Measurements from ENCODE around the gene ZNF729.
"Not testable (repeated sequence)": the region's sequence is repeated elsewhere in the genome, so short reads cannot be mapped to it uniquely, and the experiment has no call there.

ZNF729 gene

DNA sequence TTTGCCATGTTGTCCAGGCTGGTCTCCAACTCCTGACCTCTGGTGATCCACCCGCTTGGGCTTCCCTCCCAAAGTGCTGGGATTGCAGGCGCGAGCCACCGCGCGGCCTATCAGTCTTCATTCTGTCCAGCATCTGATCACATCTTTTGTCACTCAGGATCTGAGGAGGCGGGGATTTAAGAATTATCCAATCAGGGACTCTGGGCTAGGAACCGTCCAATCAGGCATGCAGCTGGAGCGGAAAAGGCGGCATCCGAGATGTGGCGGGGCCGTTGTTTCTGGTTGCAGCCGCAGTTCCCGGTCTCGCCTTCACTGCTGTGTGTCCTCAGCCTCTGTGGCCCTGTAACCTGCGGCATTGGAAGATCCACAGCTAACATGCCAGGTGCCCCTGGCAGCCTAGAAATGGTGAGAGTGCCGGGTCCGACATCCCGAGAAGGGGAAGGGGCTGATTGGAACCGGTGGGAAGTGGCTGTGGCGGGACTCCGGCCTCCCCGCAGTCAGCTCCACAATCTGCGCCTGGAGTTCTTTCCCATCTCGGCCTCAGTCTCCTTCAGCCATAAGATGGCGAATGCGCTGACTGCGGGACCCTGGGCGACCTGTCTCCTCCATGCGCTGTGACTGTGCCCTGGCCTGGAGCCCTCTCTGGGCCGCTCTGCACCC is at the start of gene ZNF729:
TSS of gene ZNF729 (plus strand) at position 291 of the 660 bp plus-strand sequence. CDS start at position 376, 85 bp downstream.
- no peak for DNase-seq (ENCODE audit: low read depth)

DNA sequence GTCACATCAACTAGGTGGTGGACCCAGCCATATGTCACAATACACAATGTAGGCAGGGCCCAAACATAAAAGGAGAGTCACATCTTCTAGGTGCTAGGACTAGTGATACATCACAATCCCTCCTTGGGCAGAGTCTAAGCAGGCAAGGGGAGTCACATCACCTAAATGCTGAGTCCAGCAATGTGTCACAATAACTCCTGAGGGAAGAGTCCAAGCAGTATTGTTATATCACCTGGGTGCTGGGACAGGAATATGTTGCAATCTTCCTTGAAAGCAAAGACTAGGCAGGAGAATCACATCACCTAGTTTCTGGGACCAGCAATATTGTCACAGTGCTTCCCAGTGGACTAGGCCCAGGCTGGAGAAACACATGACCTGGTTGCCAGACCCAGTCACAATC is 29.4 kb upstream of the ZNF729 start:
- DNase-seq (ENCODE audit: low read depth), result no peak

DNA sequence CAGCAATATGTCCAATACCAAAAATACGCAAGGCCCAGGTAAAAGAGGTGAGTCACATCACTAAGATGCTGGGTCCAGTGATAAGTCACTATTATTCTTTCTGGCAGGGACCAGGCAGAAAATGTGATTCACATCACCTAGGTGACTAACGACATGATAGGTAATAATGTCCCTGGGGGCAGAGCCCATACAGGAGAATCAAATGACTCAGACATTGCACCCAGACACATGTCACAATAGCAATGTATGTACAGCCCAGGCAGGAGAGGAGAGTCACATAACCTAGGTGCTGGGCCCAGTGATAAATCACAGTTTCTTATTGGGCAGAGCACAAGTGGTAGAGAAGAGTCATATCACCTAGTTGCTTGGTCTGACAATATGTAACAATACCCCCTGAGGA is 28.9 kb upstream of the ZNF729 start:
- no peak for DNase-seq (ENCODE audit: low read depth)

DNA sequence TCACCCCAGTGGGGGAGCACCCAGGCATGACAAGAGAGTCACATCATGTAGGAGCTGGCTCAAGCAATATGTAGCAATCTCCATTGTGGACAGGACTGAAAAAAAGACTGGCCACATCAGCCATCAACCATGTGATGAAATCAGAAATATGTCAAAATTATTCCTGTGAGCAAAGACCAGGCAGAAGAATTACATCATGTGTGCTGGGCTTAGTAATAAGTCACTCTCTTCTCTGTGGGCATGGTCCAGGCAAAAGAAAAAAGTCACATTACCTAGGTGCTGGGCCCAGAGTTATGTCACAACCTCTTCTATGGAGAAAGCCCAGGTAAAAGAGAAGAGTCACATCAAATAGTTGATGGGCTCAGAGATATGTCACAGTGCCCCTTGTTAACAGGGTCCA is 28.3 kb upstream of the ZNF729 start:
- DNase-seq (ENCODE audit: low read depth), result no peak

DNA sequence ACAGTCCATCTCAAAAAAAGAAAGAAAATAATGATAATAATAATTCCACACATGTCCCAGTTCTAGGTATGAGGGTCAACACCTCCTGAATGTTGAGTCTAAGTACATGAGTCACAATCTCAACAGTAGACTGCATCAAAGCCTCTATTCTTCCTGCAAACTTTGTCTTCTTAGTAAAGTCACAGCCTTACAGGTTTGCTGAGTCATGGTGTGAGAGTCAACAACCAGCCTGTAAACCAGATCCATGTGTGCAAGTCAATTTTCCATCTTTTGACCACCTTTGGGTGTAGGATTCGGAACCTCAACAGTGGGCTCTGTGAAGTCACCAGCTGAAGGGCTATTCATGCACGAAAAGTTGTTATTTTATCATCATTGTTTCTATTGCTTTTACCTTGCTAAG is 25.7 kb upstream of the ZNF729 start:
- no peak for DNase-seq (ENCODE audit: low read depth)

DNA sequence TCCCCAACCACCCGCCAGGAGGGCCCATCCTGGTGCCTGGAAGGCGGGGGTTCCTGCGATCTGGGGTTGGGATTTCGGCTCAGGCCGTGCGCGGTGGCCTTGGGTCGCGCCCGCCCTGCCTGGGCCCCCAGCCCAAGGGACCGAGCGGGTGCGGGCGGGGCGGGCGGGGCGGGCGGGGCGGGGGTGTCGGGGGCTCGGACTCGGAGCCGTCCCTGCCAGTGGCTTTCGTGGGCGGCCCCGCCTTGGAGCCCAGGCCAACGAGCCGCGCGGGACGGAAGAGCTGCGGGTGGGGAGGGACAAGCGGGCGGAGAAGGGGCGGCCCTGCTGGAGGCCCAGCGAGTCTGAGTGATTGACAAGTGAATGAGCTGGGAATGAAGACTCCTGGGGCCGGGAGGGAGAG is 24.6 kb upstream of the ZNF729 start:
- DNase-seq (ENCODE audit: low read depth), result no peak

DNA sequence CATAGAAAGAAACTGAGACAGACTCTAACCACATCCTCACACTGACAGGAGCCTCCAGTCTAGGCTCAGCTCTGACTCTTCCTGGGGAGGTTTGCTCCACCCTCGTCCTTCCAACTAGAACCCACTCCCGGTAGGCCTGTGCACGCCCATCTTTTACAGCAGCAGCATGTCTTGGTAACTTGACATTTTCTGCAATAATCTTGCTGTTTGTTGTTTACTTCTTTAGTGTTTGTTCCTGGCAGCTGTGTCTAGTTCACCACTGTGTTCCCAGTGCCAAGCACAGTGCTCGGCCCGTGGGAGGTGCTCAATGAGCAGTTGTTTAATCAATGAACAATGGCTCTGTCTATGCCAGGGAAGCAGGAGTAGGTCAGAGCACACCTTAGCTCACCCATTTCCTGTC is 23.1 kb upstream of the ZNF729 start:
- no peak for DNase-seq (ENCODE audit: low read depth)

DNA sequence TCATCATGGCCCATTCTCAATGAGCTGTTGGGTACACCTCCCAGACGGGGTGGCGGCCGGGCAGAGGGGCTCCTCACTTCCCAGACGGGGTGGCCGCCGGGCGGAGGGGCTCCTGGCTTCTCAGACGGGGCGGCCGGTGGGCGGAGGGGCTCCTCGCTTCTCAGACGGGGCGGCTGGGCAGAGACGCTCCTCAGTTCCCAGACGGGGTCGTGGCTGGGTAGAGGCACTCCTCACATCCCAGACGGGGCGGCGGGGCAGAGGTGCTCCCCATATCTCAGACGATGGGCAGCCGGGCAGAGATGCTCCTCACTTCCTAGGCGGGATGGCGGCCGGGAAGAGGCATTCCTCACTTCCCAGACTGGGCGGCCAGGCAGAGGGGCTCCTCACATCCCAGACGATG is 35.3 kb downstream of the ZNF729 start:
- not testable (repeated sequence) for DNase-seq (ENCODE audit: low read depth)

DNA sequence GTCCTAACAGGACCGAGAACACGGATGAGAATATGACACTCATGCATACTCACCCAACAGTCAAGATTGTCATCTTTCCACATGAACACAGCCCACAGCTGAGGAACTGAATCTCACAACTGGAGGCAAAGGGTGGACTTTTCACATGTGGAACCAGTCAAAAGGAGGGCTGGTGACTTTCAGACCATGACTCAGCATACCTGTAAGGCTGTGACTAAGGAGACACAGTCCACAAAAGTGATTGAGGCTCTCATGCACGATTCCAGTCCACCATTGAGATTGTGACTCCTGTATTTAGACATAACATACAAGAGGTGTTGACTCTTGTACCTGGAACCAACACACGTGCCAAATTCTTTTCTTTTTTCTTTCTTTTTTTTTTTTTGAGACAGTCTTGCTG is 40.0 kb downstream of the ZNF729 start:
- DNase-seq (ENCODE audit: low read depth), result no peak

DNA sequence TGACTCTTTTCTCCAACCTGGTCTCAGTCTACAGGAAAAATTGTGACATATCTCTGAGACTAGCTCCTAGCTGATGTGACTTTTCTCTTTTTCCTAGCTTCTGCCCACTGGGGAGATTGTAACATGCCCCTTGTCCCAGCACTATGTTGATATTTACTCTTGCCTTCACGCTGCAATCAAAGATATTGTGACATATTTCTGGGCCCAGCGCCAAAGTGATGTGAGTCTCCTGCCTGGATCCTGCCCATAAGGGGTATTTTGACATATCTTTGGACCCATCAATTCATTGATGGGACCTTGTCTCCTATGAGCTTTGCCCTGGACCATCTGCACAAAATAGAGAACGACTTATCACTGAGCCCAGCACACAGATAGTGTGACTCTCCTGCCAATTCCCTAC is 41.1 kb downstream of the ZNF729 start:
- no peak for DNase-seq (ENCODE audit: low read depth)

DNA sequence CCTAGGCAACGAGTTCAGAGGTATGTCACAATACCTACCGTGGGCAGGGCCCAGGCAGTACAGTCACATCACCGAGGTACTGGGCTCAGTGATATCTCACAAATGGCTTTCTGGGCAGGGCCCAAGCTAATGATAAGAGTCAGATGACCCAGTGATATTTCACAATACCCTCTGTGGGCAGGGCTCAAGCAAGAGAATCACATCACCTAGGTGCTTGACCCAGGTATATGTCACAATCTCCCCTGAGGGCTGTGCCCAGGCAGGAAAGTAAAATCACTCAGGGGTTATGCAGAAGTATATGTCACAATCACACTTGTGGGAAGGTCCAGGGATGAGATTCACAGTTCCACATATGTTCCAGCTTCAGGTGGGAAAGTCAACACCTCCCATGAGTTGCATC is 45.3 kb downstream of the ZNF729 start:
- DNase-seq (ENCODE audit: low read depth), result no peak

DNA sequence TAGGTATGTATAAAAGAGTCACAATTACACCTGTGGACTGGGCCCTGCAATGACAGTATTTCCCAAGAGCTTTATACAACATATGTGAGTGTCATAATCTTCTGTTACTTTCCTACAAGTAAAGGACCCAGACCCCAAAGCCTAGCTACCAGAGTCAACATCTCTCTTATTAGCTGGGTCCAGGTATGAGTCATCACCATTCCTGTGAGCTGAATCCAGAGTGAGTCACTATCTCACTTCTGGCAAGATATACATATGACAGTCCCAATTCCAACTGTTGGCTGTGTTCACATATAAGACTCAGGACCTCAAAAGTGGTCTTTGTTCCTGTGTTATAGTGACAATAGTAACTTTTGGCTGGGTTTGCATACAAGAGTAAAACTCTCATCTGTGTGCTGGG is 46.7 kb downstream of the ZNF729 start:
- no peak for DNase-seq (ENCODE audit: low read depth)

DNA sequence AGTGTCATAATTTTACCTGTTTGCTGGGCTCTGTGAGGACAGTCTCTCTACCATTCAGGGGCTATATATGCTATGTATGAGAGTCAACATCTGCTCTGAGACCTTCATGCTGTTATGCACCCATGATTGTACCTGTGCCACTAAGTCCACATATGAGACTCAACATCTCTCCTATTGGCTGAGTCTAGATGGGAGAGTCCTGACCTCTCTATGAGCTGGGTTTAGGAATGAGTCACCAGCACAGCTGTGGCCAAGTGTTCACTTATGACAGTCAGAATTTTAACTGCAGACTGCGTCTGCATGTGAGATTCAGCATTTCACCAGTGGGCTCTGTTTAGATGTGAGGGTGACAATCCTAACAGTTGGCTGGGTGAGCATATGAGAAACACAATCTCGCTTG is 49.5 kb downstream of the ZNF729 start:
- DNase-seq (ENCODE audit: low read depth), result no peak

DNA sequence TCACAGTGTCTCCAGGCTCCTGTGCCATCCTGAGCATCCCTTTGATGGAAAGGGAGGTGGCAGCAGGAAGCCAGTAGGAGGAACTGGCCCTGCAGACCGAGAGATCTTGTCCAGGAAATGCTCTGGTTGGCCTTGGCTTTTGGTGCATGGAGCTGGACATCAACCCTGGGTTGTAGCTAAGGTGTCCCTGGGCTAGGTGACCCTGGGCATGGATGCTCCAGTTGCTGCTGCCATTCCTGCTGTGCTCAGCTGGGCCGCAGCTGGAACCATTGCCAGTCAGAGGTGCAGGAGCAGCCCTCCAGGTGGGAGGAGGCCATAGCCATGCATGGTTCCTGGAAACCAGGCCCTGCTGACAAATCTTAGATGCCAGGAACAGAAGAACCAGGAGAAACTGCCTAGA is 68.4 kb downstream of the ZNF729 start:
- DNase-seq (ENCODE audit: low read depth), result no peak
